Testis (tissue), 3 donors: ENCODE data around the gene LEP. TPM values are rescaled to one million over a fixed set of nuclear protein-coding genes. Genes with fewer than 3 reads are reported as not detected.

Source experiments
- DNase-seq: peaks from one replicate; pipeline ENCODE4 v3.0.0-alpha.2; 2019
- H3K27ac ChIP-seq, 2 donors: fragments of 200-600 bp; sonication (generic); one replicate each; pipeline ENCODE4 v1.5.1; 2019
- H3K27me3 ChIP-seq: fragments of 200-600 bp; sonication (generic); one replicate; pipeline ENCODE4 v1.5.1; 2019
- H3K36me3 ChIP-seq: fragments of 200-600 bp; sonication (generic); one replicate; pipeline ENCODE4 v1.5.1; 2017; ENCODE audit warnings: low read depth; ENCODE audit errors: missing control alignments
- H3K4me1 ChIP-seq: fragments of 200-600 bp; sonication (generic); one replicate; pipeline ENCODE4 v1.5.1; 2019
- H3K4me3 ChIP-seq, 2 donors: fragments of 200-600 bp; sonication (generic); one replicate each; pipeline ENCODE4 v1.5.1; 2017 to 2019
- H3K9me3 ChIP-seq: fragments of 200-600 bp; sonication (generic); one replicate; pipeline ENCODE4 v1.5.1; 2017
- POLR2A ChIP-seq: fragments of 450-650 bp; IDR thresholded peaks from one replicate; pipeline ENCODE4 v1.6.1; 2017; ENCODE audit warnings: antibody characterized with exemption, mild to moderate bottlenecking, moderate library complexity
- WGBS, 2 donors: methylation state at CpG; one replicate each; pipeline ENCODE4 v1.1.5; 2018; 5-methylcytosine and 5-hydroxymethylcytosine counted together
- intact Hi-C: fragments of 100-400 bp; cut with DNase I; formaldehyde crosslinking; loops from one replicate; pipeline ENCODE4 v1.15.1; 2023; ENCODE audit warnings: low total_unique reads
- polyA plus RNA-seq: library from polyadenylated mRNA; stranded (reverse); fragments of 350-450 nt; fragmentation: Illumina TruSeq; extraction: RNeasy Lipid Tissue Mini Kit (QIAGEN cat#74804); gene quantifications from one replicate; pipeline ENCODE4 v1.2.3, GENCODE V29; 2014; ENCODE audit warnings: low read depth, low replicate concordance; ENCODE audit not compliant: insufficient read depth
- total RNA-seq, 2 donors: library from RNA; depleted of rRNA; stranded (reverse); fragments of >200 nt; gene quantifications; one replicate each; pipeline ENCODE4 v1.2.3, GENCODE V29; 2016
- TF ChIP-seq, protein P1 (sequence below), 3 experiments: fragments of 450-650 bp in 2 of 3; fragments of 200-600 bp in 1 of 3; sonication (generic) in 1 of 3; IDR thresholded peaks; one replicate each; pipeline ENCODE4 v1.5.1; 2016 to 2019; ENCODE audit warnings: antibody characterized with exemption in 3 of 3, mild to moderate bottlenecking in 2 of 3, moderate library complexity in 1 of 3

The LEP gene
- total and polyA plus RNA-seq, 3 donors from 2014 or later = 0.31 to 0.55 (median 0.46) TPM

DNA sequence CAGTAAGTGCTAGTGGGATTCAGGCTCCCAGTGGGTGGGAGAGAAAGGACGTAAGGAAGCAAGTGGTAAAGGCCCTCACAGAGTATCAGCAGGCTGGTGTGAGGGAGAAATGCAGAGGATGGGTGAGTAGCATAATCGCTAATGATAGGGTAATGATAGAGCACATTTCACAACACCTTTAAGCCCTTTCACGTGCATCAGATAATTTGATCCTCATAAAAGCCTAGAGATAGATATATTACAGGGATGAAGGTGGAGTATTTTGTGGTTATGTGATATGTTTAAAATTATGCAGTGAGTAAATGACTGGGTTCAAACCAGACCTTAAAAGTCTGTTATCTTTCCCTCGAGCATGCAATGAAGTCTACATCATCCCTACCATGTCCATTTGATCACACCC lies 10.3 kb downstream of the LEP start:
- DNase-seq = no peak
- Histone ChIP-seq H3K27ac (no peak overlapping the region), H3K27me3 (no peaks in the 10 kb centered on the region), H3K4me1 (no peaks in the 10 kb centered on the region), H3K9me3 (no peaks in the 10 kb centered on the region), H3K4me3 (no peak overlapping the region), H3K36me3 (no peaks in the 10 kb centered on the region)
- TF ChIP-seq, protein P1, sequence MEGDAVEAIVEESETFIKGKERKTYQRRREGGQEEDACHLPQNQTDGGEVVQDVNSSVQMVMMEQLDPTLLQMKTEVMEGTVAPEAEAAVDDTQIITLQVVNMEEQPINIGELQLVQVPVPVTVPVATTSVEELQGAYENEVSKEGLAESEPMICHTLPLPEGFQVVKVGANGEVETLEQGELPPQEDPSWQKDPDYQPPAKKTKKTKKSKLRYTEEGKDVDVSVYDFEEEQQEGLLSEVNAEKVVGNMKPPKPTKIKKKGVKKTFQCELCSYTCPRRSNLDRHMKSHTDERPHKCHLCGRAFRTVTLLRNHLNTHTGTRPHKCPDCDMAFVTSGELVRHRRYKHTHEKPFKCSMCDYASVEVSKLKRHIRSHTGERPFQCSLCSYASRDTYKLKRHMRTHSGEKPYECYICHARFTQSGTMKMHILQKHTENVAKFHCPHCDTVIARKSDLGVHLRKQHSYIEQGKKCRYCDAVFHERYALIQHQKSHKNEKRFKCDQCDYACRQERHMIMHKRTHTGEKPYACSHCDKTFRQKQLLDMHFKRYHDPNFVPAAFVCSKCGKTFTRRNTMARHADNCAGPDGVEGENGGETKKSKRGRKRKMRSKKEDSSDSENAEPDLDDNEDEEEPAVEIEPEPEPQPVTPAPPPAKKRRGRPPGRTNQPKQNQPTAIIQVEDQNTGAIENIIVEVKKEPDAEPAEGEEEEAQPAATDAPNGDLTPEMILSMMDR (IDR thresholded peaks at IDR 0.05) = no peak
- TF ChIP-seq POLR2A = no peak
- intact Hi-C loops = no loop called here
- 78 to 86% methylated on average over 4 of the region's 4 CpGs for WGBS, 2 donors

DNA sequence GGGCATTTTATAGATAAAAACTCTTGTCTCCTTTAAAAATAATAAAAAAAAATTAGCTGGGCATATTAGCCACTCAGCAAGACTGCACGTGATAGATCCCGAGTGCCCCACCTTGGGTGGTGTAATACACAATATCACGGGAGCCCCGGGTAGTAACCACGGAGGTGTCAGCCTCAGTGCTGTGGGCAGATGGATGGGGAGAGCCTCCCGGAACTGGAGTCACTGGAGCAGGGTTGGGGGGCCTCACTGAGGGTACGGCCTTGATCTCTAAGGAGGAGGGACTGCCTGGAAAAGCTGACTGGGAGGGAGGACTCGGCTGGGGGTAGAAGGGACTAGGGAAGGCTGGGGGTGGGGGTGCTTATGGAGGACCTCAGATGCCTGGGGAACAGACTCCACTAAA lies 12.6 kb downstream of the LEP start:
- TF ChIP-seq, protein P1 (IDR thresholded peaks at IDR 0.05) = no peak
- no peak for TF ChIP-seq POLR2A
- intact Hi-C loops = no loop called here
- WGBS, 2 donors = 90 to 92% methylated on average over 8 of the region's 8 CpGs

DNA sequence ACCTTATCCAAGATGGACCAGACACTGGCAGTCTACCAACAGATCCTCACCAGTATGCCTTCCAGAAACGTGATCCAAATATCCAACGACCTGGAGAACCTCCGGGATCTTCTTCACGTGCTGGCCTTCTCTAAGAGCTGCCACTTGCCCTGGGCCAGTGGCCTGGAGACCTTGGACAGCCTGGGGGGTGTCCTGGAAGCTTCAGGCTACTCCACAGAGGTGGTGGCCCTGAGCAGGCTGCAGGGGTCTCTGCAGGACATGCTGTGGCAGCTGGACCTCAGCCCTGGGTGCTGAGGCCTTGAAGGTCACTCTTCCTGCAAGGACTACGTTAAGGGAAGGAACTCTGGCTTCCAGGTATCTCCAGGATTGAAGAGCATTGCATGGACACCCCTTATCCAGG lies 13.4 kb downstream of the LEP start:
- Histone ChIP-seq H3K4me1 (no peaks in the 10 kb centered on the region), H3K27me3 (no peaks in the 10 kb centered on the region), H3K9me3 (no peaks in the 10 kb centered on the region), H3K4me3 (no peak overlapping the region), H3K27ac (no peak overlapping the region), H3K36me3 (no peaks in the 10 kb centered on the region)
- 85 to 90% methylated on average over 5 of the region's 5 CpGs for WGBS, 2 donors
- intact Hi-C loops = no loop called here
- DNase-seq = no peak
- TF ChIP-seq POLR2A = no peak
- TF ChIP-seq, protein P1 (IDR thresholded peaks at IDR 0.05) = no peak

More for the DNA sequence above, 12.6 kb downstream of the LEP start:
- no peak for DNase-seq
- Histone ChIP-seq H3K4me3 (no peak overlapping the region), H3K27me3 (no peaks in the 10 kb centered on the region), H3K36me3 (no peaks in the 10 kb centered on the region), H3K27ac (no peak overlapping the region), H3K9me3 (no peaks in the 10 kb centered on the region), H3K4me1 (no peaks in the 10 kb centered on the region)

DNA sequence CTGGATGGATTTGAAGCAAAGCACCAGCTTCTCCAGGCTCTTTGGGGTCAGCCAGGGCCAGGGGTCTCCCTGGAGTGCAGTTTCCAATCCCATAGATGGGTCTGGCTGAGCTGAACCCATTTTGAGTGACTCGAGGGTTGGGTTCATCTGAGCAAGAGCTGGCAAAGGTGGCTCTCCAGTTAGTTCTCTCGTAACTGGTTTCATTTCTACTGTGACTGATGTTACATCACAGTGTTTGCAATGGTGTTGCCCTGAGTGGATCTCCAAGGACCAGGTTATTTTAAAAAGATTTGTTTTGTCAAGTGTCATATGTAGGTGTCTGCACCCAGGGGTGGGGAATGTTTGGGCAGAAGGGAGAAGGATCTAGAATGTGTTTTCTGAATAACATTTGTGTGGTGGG lies 14.2 kb downstream of the LEP start:
- no peak overlapping the region for H3K4me3 ChIP-seq
- WGBS, 2 donors = 84 to 92% methylated on average over 2 of the region's 2 CpGs
- no peak overlapping the region for H3K27ac ChIP-seq
- intact Hi-C loops = no loop called here
- no peak for TF ChIP-seq POLR2A
- H3K4me1 ChIP-seq = no peaks in the 10 kb centered on the region
- no peak for DNase-seq
- no peaks in the 10 kb centered on the region for H3K36me3 ChIP-seq
- no peaks in the 10 kb centered on the region for H3K9me3 ChIP-seq
- H3K27me3 ChIP-seq = no peaks in the 10 kb centered on the region

DNA sequence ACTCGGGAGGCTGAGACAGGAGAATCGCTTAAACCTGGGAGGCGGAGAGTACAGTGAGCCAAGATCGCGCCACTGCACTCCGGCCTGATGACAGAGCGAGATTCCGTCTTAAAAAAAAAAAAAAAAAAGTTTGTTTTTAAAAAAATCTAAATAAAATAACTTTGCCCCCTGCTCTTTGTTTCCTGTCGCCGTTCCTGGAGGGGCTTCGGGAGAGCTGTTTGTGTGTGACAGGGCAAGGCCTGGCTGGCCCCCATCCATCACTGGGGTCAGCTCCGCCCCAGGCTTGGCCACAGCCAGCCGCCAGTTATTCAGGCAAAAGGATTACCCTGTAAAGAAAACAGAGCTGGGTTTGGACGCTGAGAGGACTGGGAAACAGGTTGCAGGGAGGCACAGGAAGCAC lies 16.4 kb downstream of the LEP start:
- no peak overlapping the region for H3K4me3 ChIP-seq
- H3K4me1 ChIP-seq = no peaks in the 10 kb centered on the region
- TF ChIP-seq, protein P1 (IDR thresholded peaks at IDR 0.05) = no peak
- TF ChIP-seq POLR2A = no peak
- 88 to 93% methylated on average over 14 of the region's 14 CpGs for WGBS, 2 donors
- no peaks in the 10 kb centered on the region for H3K27me3 ChIP-seq
- no peak for DNase-seq
- intact Hi-C loops = no loop called here
- H3K27ac ChIP-seq = no peak overlapping the region
- no peaks in the 10 kb centered on the region for H3K36me3 ChIP-seq
- H3K9me3 ChIP-seq = no peaks in the 10 kb centered on the region
